Measurements from ENCODE around the gene NFE2.
"Not testable (repeated sequence)": the region's sequence is repeated elsewhere in the genome, so short reads cannot be mapped to it uniquely, and the experiment has no call there.

The NFE2 gene

GRCh38 chr12:54304187-54304810 lies 3.5 kb upstream of the NFE2 start:
- no peak for DNase-seq

DNA sequence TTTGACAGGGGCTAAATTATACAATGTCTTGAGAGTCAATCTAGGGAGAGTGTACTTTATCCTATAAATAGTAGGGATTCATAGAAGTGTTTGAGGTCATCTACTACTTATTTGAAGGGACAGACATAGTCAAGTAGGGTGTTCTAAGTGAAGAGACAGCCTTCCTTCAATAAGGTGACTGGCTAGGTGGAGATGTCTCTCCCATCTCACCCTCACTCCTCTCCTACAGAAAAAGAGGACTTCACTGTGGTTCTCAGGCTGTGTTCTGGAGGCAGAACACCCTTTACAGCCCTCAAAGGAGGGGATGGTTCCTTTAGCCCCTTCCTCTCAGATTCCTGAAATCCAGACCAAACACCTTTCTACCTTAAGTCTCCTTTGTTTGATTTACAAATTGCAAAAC lies 2.8 kb upstream of the NFE2 start:
- no peak for DNase-seq

DNA sequence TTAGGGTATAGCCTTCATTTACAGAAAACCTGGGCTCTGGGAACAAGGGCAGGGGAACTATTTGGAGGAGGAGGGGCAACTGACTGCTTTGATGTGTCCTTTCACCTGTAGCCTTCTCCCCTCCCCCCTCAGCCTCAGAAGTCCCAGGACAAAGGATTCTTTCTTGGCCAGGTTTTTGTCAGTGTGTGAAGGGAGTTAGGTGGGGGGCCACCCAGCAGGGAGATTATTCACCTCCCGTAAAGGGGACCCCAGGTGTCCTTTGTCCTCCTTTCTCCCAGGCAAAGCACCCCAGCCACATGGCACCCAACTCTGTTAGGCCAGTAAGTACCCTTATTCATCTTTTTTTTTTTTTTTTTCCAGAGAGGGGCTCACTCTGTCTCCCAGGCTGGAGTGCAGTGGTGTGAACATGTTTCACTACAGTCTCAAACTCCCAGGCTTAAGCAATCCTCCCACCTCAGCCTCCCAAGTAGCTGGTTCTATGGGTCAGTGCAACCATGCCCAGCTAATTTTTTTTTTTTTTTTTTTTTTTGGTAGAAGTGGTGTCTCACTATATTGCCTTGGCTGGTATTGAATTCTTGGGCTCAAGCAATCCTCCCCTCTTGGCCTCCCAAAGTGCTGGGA lies 723 bp upstream of the NFE2 start:
- DNase-seq: no peak

DNA sequence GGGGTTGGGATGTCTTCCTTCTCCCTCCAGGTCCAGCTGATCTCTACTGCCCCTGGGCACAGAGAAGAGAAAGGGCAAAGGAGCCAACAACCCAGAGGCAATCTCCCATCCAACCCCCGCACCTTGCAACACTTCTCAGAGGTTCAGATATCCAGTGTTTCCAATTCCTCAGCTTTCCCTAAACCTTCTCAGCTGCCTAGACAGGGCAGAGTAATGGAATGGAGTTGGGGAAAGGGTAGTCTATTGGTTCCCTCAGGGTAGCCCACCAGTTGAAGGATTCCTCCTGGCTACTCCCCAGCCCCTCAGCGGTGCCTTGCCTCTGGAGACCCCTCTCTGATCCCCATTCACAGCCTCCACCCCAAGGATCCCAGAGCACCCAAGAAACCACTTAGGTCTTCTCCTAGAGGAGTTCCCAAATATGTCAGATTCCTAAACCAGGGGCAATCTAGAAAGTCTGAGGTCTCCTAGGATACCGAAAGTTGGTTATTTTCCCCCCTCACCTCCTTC lies 537 bp downstream of the NFE2 start:
- no peak for DNase-seq

- no peak for DNase-seq
Measured at GRCh38 chr12:54299515-54300224, 1.1 kb downstream of the NFE2 start.

DNA sequence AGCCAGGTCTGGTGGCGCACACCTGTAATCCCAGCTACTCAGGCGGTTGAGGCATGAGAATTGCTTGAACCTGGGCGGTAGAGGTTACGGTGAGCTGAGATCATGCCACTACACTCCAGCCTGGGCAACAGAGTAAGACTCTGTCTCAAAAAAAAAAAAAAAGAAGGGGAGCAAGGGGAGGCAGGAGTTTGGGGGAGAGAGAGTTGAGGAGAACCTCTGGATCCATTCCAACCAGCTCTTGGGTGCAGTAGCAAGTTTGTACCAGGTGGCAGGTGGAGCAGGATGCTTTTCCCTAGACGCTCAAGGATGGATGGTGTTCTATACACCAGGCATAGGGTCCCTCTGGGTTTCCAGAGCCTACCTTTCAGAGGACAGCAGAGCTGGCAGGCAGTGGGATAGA lies 1.9 kb downstream of the NFE2 start:
- no peak for DNase-seq

- no peak for DNase-seq
Measured at GRCh38 chr12:54296393-54297099, 4.3 kb downstream of the NFE2 start.

- no peak for DNase-seq
Measured at GRCh38 chr12:54294953-54295566, 5.8 kb downstream of the NFE2 start.

GRCh38 chr12:54294152-54294952 lies 6.5 kb downstream of the NFE2 start:
- DNase-seq: no peak

DNA sequence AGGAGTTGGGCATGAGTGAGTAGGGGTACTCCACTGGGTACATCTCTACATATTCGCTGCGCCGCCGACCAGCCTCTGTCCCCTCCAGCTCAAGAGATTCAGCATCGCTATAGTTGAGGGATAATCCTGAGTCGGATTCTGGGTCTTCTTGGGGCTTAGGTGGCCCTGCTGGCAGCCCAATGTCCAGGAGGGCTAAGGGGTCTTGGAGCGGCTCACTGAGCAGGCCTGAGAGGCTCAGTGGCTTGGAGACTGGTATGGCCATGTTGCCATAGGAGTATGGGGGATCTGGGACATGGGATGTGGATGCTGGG lies 7.9 kb downstream of the NFE2 start:
- no peak for DNase-seq

DNA sequence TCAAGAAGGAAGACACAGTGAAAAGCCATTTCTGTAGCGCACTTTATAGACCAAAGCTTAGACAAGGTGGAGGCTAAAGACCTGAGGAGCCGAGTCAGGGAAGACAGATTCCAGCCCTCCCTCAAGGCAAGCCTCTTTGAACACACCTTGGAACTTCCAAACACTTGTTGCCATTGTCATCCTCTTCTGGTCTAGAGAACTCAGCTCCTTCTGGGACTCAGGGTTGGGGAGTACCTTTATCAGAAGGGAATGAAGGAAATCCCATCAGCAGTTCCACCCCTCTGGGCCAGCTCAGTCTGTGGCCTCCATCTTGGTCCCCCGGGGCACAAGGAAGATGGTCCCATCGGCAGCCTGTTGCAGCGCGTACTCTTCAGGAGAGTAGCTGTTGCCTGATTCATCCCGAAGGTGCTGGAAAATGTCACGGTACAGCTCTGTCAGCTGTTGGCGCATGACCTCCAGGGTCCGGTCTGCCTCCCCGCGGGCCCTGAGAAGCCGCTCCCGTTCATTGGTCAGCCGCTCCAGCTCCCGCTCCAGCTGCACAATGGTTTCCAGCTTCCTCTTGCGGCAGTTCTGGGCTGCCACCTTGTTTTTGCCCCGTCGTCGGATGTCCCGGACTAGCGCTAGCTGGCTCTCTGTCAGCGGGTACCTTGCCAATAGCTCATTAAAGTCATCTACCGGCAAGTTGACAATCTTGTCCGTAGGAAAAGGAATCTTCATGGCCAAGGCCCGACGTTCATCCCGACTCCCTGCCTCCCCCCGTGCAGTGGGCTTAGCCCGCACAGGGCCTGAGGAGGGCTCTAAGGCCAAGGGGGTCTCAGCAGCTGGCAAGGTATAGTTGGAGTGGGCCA lies 8.5 kb downstream of the NFE2 start:
- no peak for DNase-seq

- DNase-seq: no peak
Measured at GRCh38 chr12:54287261-54288157, 13.3 kb downstream of the NFE2 start.

DNA sequence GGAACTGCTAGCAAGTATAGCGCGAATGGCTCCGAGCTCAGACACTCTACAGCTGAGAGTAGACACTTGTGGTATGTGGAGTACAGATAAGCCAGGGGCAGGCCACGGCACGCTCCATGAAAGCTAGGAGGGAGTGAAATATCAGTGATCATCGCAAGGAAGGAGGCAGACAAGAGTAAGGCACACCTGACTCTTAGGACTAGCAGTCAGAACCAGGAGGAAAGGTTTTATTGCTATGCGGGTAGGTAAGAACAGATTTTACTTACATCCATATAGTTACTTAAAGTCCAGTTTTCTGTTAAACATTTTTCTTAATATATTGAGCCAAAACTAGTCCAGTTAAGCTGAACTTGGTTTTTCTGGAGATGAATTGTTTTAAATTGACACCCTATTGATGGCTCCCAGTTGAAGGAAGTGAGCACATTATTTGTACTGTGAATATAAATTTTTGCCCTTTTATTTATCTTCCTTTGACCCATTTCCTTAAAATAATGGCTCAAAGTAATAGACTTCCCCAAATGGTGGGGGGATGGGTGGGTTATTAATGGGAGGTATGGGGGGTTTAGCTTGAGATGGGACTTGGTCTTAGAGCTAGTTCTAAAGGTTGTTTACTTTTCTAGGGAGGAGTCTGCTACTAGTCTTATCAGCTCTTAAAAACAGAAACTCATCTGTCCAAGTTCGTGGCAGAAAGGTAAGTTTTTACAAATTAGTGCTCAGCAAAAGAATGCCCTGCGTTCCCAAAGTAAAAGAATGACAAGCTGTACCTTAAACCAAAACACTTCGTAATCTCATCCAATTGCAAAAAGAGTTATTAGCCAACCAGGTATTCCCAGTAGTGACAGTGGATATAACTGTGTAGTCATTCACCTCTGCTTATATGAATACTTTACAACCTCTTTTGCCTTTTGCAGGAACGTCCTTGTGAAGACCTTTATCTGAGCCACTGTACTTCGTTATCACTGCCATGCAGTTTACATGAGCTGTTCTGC lies 14.5 kb downstream of the NFE2 start:
- no peak for DNase-seq

DNA sequence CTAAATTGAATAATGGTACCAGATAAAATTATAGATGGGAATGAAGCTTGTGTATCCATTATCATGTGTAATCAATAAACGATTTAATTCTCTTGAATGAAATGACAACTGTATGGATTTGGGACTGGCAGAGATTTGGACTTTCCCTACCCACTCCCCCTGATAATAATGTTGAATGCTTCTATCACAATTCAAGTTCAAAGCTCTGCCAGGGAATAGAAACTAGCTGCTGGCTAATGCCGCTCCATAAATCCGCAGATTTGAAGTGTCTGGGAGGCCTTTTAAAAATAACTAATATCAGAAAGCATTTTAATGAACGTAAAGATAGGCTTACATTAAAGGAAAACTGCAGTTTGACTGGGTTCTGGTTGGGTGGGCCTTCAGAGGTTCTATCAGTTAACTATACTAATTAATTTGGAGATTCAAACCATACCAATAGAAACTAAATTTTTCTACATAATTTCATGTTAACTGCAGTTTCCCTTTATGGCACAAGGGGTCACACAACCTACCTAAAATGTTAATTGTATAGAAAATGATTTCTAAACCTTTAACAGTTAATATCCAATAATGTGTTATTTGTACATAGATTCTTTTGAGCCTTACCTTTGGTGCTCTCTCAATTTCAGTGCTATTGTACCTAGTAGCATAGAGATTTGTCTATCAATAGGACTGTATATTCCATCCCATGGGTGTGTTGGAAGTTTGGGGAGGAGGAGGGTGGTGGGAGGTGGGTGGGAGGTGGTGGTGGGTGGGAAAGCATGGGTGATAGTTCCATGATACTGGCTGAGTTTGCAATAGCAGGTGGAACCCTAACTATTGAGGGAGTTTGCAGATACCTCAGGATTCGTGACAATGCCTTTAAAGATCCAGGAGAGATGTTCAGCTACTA lies 15.4 kb downstream of the NFE2 start:
- no peak for DNase-seq

DNA sequence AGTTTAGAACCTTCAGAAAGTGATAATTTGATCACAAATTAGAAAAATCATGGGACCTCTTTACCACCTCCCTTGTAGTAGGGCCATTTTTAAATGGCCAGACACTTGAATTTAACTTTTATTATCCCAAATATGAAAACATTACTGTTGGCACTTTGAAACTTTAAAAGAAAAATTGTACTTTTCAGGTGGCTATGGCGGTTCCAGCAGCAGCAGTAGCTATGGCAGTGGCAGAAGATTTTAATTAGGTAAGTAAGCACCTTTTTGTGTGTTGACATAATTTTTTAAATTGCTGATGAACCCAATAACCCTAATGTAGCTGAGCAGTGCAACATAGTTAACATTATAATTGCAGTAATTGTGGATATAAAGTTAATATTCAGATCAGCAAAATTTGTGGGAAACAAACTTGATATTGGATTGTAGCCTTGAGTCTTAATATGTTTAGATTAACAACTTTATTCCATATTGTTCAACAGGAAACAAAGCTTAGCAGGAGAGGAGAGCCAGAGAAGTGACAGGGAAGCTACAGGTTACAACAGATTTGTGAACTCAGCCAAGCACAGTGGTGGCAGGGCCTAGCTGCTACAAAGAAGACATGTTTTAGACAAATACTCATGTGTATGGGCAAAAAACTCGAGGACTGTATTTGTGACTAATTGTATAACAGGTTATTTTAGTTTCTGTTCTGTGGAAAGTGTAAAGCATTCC lies 16.6 kb downstream of the NFE2 start:
- DNase-seq: not testable (repeated sequence)

GRCh38 chr12:54282949-54283593 lies 17.7 kb downstream of the NFE2 start:
- no peak for DNase-seq

- not testable (repeated sequence) for DNase-seq
Measured at GRCh38 chr12:54281694-54282093, 19.1 kb downstream of the NFE2 start.
